ENCODE results near the gene RAB3GAP1.

DNA sequence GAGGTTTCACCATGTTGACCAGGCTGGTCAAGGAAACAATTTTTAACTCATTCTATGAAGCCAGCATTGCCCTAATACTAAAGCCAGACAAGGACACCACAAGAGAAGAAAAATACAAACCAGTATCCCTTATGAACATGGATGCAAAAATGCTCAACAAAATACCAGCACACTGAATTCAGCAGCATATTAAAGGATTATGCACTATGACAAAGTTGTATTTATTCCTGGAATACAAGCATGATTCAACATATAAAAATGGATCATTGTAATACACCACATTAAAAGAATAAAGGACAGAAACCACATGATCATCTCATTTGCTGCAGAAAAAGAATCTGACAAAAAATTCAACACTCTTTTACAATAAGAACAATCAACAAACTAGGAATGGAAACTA is 138.7 kb downstream of the RAB3GAP1 start:
- no peak for TF ChIP-seq CTCF (IDR thresholded peaks at IDR 0.05; ENCODE audit: low read length)
- no peak for TF ChIP-seq EZH2 (IDR thresholded peaks at IDR 0.05; ENCODE audit: borderline replicate concordance, low read length)

All from OCI-LY1 (cell line).